GM19035 (cell line): Measurements from ENCODE around the gene WDR70.
"Not testable (repeated sequence)": the region's sequence is repeated elsewhere in the genome, so short reads cannot be mapped to it uniquely, and the experiment has no call there.

ENCODE experiments used
- ATAC-seq: cut with Tn5 transposase; IDR thresholded peaks from one replicate; pipeline ENCODE4 v1.9.1; 2021; ENCODE audit not compliant: unreplicated experiment

WDR70 gene

GRCh38 chr5:37787742-37788141, 408.6 kb downstream of the WDR70 start:
- ATAC-seq, result no peak

- no peak for ATAC-seq
Observed at GRCh38 chr5:37789991-37790390, 410.9 kb downstream of the WDR70 start.

- ATAC-seq, result no peak
Observed at GRCh38 chr5:37791321-37791720, 412.2 kb downstream of the WDR70 start.

GRCh38 chr5:37792975-37793631, 414.0 kb downstream of the WDR70 start:
- no peak for ATAC-seq

GRCh38 chr5:37795292-37795691, 416.2 kb downstream of the WDR70 start:
- ATAC-seq, result not testable (repeated sequence)

GRCh38 chr5:37796435-37796834, 417.3 kb downstream of the WDR70 start:
- ATAC-seq, result not testable (repeated sequence)

- no peak for ATAC-seq
Observed at GRCh38 chr5:37799865-37800421, 420.8 kb downstream of the WDR70 start.

- no peak for ATAC-seq
Observed at GRCh38 chr5:37801521-37801920, 422.4 kb downstream of the WDR70 start.
